Right forelimb (tissue), 1 donor: ENCODE measurements around the gene ALDH1A2.

Experiments
- DNase-seq: peaks from one replicate; pipeline ENCODE4 v3.0.0-alpha.2; 2018

Gene ALDH1A2

GRCh38 chr15:57941816-57942215, 123.7 kb downstream of the ALDH1A2 start:
- no peak for DNase-seq

GRCh38 chr15:57932348-57932747, 133.2 kb downstream of the ALDH1A2 start:
- no peak for DNase-seq

- no peak for DNase-seq
Observed at GRCh38 chr15:57931570-57931969, 133.9 kb downstream of the ALDH1A2 start.

- DNase-seq = no peak
Observed at GRCh38 chr15:57927091-57927631, 138.3 kb downstream of the ALDH1A2 start.

- no peak for DNase-seq
Observed at GRCh38 chr15:57925650-57926049, 139.9 kb downstream of the ALDH1A2 start.

GRCh38 chr15:57924598-57924997, 140.9 kb downstream of the ALDH1A2 start:
- no peak for DNase-seq

- no peak for DNase-seq
Observed at GRCh38 chr15:57923750-57924149, 141.8 kb downstream of the ALDH1A2 start.

GRCh38 chr15:57923306-57923705, 142.2 kb downstream of the ALDH1A2 start:
- DNase-seq = peak; percentile 53

- DNase-seq = no peak
Observed at GRCh38 chr15:57922776-57923175, 142.7 kb downstream of the ALDH1A2 start.

GRCh38 chr15:57921371-57921770, 144.1 kb downstream of the ALDH1A2 start:
- no peak for DNase-seq

GRCh38 chr15:57920911-57921310, 144.6 kb downstream of the ALDH1A2 start:
- DNase-seq = no peak

GRCh38 chr15:57919754-57920153, 145.8 kb downstream of the ALDH1A2 start:
- DNase-seq = no peak

GRCh38 chr15:57917998-57918397, 147.5 kb downstream of the ALDH1A2 start:
- no peak for DNase-seq

GRCh38 chr15:57916695-57917094, 148.8 kb downstream of the ALDH1A2 start:
- no peak for DNase-seq

GRCh38 chr15:57915827-57916531, 149.5 kb downstream of the ALDH1A2 start:
- no peak for DNase-seq

GRCh38 chr15:57914350-57915055, 151.0 kb downstream of the ALDH1A2 start:
- no peak for DNase-seq

GRCh38 chr15:57911247-57911646, 154.3 kb downstream of the ALDH1A2 start:
- no peak for DNase-seq

- no peak for DNase-seq
Observed at GRCh38 chr15:57910672-57911071, 154.8 kb downstream of the ALDH1A2 start.

GRCh38 chr15:57909388-57909787, 156.1 kb downstream of the ALDH1A2 start:
- DNase-seq = no peak

- no peak for DNase-seq
Observed at GRCh38 chr15:57903626-57904025, 161.9 kb downstream of the ALDH1A2 start.
